GM19463 (cell line): ENCODE results near the gene COL17A1.

ENCODE experiments used
- ATAC-seq: cut with Tn5 transposase; IDR thresholded peaks from one replicate; pipeline ENCODE4 v1.9.1; 2021; ENCODE audit warnings: mild to moderate bottlenecking, moderate library complexity; ENCODE audit not compliant: unreplicated experiment

The COL17A1 gene

GRCh38 chr10:104085801-104086400, at the start of gene COL17A1:
COL17A1 (minus strand) TSS chr10:104085880; CDS start chr10:104080673, 5,207 bp downstream.
- ATAC-seq: no peak

DNA sequence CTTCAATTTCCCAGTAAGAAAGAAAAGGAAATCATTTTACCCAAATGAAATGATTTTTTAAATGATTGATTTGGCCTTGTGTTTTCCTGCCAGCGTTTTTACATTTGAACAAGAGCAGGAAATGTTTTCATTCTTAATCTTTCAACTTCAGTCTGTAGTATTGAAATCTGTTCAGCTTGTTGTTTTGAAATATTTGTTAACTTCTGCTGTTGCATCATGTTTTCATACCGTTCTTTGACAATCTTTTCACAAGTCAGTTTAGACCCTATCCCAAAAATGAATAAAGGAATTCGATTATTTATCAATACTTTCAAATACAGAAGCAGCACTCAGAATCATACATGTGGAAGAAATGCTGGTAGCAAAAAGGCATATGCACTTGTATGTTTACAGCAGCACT, 44.4 kb upstream of the COL17A1 start:
- ATAC-seq: no peak

- no peak for ATAC-seq
These were observed 42.5 kb upstream of the COL17A1 start for GRCh38 chr10:104128214-104128613.

DNA sequence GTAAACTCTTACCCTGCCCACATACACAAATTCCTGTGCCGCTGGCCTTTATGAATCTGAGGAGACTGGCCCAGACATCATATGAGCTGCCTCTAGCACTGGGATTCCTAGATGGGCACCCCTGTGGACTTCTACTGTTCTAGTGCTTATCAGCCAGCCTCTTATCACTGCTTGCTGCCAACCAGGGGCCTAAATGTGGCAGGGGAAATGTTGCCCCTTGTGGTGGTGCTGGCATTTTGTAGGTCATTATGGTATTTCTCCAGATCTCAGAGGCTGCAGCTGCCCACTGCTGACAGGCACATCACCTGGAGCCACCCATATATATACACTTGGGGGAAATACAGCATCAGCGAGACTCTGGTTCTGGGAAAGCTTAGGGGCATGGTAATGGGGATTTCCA, 41.7 kb upstream of the COL17A1 start:
- ATAC-seq: peak; percentile 75

GRCh38 chr10:104123397-104123796, 37.7 kb upstream of the COL17A1 start:
- ATAC-seq: no peak

GRCh38 chr10:104122225-104123107, 36.8 kb upstream of the COL17A1 start:
- no peak for ATAC-seq

DNA sequence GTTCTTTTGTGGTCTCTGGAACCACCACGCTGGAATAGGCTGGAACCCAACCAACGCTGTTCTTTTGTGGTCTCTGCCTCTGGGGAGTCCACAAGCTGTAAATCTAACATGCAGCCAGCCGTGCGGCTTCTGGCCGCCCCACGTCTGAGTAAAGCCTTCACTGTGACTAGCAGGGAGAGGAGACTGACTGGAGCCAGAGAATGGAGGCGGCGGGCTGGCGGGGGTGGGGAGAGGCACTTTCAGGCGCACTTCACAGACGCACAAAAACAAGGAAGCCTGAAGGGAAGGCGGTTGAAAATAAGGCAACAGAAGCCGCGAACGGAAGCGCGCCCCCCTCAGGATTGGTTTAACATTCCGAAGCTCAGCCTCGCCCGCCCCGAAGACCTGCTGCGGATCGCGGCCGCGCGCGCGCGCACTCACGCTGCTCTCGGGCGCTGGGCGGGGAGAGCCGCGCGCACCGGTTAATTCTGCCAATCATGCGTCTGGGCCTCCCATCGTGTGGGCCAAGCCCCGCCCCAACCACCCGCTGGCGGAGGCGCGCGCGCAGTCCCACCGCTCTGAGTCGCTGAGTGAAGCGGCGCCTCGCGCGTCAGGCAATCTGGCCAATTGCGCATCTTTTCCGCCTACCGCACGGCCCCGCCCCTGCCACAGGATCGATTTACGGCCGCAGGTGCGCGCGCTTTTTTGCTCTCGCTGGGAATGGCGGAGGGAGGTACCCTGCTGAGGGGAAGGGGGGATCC, 36.0 kb upstream of the COL17A1 start, which contains the start of gene SFR1:
Gene SFR1 (plus strand): TSS at position 687 of the 740 bp plus-strand sequence. CDS start 13 bp downstream, at position 700.
- ATAC-seq: peak; percentile 88

DNA sequence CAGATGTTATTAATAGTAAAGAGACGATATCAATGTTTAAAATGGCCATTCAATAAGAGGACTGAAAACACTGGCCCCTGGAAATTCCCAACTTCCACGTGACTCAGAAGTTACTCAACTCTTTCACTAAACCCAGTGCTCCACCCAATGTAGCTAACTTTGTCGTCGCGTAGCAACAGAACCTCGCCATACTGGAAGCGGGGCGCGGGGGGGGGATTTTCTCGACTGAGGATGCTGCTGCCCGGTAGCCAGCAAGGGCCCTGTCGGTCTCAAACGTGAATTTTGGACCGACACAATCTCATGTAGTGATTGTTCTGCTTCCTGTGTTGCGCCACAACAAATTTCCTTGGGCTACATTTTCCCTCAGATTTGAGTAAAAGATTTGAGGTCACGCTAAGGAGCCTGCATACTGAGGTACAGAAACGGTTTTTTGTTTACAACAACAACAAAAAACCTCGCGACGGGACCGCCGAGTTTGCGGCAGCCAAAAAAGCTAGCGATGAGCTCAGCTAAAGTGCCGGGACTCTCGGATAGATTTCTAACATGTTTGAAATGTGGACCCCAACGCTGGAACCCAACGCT, 35.3 kb upstream of the COL17A1 start:
- peak; percentile 34 for ATAC-seq

DNA sequence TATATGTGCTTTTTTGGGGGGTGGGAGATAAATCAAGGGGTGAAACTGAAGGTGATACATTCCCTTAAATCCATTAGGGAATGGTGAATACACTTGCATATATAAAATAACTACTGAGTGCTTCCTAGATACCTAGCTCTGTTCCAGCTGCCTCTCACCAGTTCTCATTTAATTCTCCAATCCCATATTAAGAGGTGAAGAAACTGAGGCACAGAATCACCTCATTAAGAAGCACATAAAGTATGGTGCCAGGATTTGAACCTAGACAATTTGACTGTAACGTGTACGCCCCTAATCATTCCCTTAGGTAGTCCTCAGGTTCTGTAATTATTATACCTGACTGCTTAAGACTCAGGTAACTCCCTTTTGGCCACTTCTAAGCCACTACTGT, 34.8 kb upstream of the COL17A1 start:
- ATAC-seq: no peak

DNA sequence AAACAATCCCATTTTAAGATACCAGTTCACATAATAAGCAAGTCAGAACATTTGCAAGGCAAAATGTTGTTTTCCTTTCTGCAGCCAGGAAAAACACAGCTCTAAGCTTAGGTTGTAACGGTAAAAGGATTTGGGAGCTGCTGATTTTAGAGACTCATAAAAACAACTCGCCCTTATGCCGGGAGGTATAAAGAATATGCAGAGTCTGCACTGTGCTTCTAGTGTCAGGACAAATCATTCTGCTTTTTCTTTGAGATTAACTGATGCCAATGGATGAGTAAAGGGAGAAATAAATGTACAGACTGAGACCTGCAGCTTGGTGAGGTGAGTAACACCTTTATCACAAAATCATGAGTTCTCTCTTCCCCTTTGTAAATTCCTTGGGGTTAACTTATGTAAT, 34.3 kb upstream of the COL17A1 start:
- ATAC-seq: no peak

- no peak for ATAC-seq
These were observed 32.2 kb upstream of the COL17A1 start for GRCh38 chr10:104117839-104118323.

- ATAC-seq: no peak
These were observed 27.8 kb upstream of the COL17A1 start for GRCh38 chr10:104113376-104113956.

DNA sequence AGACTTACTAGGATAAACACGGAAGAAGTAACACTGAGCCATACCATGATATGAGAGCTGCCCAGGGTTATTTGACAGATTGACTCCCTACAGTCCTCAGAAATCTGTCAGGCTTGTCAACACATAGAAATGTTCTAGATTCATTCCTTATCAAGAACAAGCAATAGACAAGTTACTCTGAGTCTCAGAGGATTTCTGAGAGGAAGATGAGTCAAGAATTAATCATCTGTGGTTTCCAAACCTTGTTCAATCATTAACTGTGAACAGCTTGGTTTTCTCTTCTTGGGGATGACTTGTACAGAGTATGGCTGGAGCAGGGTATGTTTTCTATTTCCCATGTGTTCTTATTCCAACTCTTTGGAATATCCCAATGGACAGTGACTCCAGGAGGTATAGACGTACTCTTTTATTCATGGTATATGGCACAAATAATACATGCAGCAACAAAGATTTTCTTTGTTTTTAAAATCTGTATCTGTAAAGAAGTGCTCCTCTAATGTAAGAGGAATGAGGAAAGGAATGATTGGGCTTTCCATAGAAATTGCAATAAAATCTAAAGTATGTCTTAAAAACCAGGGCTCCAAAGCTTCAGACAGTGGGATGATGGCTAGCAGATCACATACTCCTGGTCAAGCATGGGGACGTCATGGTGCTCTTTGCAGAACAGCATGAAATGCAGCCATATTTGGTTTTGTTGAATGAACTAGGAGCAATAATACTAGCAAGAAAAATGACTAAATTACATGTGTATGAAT, 24.4 kb upstream of the COL17A1 start:
- ATAC-seq: peak; percentile 99

DNA sequence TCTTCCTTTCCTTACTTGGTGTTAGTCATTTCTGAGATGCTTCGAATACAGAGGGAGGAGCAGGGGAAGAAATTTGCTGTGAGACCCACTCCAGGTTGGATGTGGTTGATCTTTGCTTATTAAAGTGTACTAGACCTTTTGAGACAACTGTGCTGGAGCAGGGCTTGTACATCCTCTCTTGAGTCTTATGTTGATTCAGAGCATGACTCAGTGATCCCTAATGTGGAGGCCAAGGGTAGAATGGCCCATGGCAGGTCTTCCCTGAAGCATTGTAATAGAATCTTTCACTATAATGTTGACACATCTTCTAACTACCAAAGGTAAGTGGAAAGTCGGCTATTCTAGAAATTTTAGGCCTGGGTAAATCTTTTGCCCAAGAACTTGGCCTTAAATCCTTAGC, 19.2 kb upstream of the COL17A1 start:
- no peak for ATAC-seq

DNA sequence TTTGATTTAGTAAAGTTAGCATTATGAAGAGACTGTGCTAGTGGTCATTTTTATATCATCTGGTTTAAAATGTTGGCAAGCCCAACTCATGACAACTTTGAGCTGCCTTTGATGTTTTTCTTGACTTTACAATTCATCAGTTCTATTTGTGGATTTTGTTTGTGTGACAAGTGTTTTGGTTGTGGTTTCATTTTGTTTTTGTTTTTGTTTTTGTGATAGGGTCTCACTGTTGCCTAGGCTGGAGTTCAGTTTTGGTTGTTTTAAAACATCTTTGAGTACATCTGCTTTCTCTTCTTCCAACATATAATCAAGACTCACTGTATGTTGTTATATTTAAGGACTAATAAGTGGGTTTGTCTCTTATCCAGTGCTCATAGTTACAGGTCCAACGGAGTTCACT, 18.7 kb upstream of the COL17A1 start:
- ATAC-seq: no peak

- no peak for ATAC-seq
These were observed 18.3 kb upstream of the COL17A1 start for GRCh38 chr10:104103956-104104355.

- ATAC-seq: no peak
These were observed 16.2 kb upstream of the COL17A1 start for GRCh38 chr10:104101902-104102301.

- ATAC-seq: no peak
These were observed 15.1 kb upstream of the COL17A1 start for GRCh38 chr10:104100795-104101194.

- no peak for ATAC-seq
These were observed 14.3 kb upstream of the COL17A1 start for GRCh38 chr10:104099941-104100340.

DNA sequence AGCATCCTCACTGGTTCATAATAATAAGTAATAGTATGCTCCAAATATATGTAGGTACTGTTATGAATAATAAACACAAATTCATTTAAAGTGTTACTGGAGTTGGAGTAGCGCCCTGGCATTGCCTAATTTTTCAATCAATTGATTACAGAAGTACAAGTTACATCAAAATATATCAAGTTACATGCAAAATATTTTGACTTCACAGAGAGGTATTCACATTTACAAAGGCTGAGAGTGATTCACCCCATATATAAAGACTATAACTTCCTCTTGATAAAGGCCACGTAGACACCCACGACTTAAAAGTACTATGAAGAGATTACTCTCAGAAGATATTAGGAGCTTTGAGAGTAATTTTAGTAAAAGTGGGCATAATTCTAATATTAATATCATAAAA, 13.6 kb upstream of the COL17A1 start:
- ATAC-seq: no peak
